OCI-LY7 (cell line): ENCODE results near the gene LCP2. TPM values are rescaled to one million over a fixed set of nuclear protein-coding genes. Genes with fewer than 3 reads are reported as not detected.

Experiments
- BruUV-seq: library from RNA; stranded (reverse); fragments of 400-500 nt; replicated peaks from 2 replicates; lab custom pipeline; 2021; lab: Mats Ljungman, UMichigan
- CTCF ChIA-PET: fragments of 300-600 bp; sonication (Branson Sonifier 250); formaldehyde crosslinking; loops from one replicate; lab custom pipeline; 2022; ENCODE audit warnings: antibody characterized with exemption; ENCODE audit not compliant: unreplicated experiment; lab: Charles Lee
- POLR2A ChIA-PET: fragments of 300-600 bp; sonication (Branson Sonifier 250); formaldehyde crosslinking; loops from one replicate; lab custom pipeline; 2022; ENCODE audit warnings: antibody characterized with exemption; lab: Charles Lee
- DNase-seq: peaks from one replicate; pipeline ENCODE4 v3.0.0-alpha.2; 2015; ENCODE audit warnings: low spot score
- H2AFZ ChIP-seq: fragments of 200-600 bp; sonication (generic), shearing (Covaris generic); 2 replicates; pipeline ENCODE4 v1.6.1; 2014; ENCODE audit warnings: mild to moderate bottlenecking, antibody characterized with exemption, low read length, moderate library complexity
- H3K27ac ChIP-seq: fragments of 200-600 bp; sonication (generic); 2 replicates; pipeline ENCODE4 v1.5.1; 2014; ENCODE audit warnings: mixed run types, low read depth, mild to moderate bottlenecking, moderate library complexity, low read length, inconsistent platforms; ENCODE audit not compliant: poor library complexity, severe bottlenecking
- H3K36me3 ChIP-seq: fragments of 200-600 bp; sonication (generic); 2 replicates; pipeline ENCODE4 v1.6.1; 2014; ENCODE audit warnings: mild to moderate bottlenecking, antibody characterized with exemption, low read length, moderate library complexity, mixed read lengths; ENCODE audit not compliant: insufficient read depth
- H3K4me1 ChIP-seq: fragments of 200-600 bp; sonication (generic); 2 replicates; pipeline ENCODE4 v1.5.1; 2014; ENCODE audit warnings: mild to moderate bottlenecking, low read length; ENCODE audit not compliant: insufficient read depth, poor library complexity, severe bottlenecking
- H3K4me2 ChIP-seq: fragments of 200-600 bp; sonication (generic); 2 replicates; pipeline ENCODE4 v1.6.1; 2014; ENCODE audit warnings: mild to moderate bottlenecking, low read length
- H3K4me3 ChIP-seq: fragments of 200-600 bp; sonication (generic); 2 replicates; pipeline ENCODE4 v1.5.1; 2014; ENCODE audit warnings: mild to moderate bottlenecking, low read depth, low read length; ENCODE audit not compliant: poor library complexity, severe bottlenecking
- H3K79me2 ChIP-seq: fragments of 200-600 bp; sonication (generic); 2 replicates; pipeline ENCODE4 v1.6.1; 2016; ENCODE audit warnings: low read depth, mild to moderate bottlenecking, low read length, moderate library complexity, mixed read lengths; ENCODE audit not compliant: insufficient read depth
- H3K9me2 ChIP-seq: fragments of 200-600 bp; sonication (generic); 2 replicates; pipeline ENCODE4 v1.6.1; 2016; ENCODE audit warnings: mild to moderate bottlenecking, low read length, mixed read lengths; ENCODE audit not compliant: insufficient read depth
- H3K9me3 ChIP-seq: fragments of 200-600 bp; sonication (generic); 2 replicates; pipeline ENCODE4 v1.6.1; 2014; ENCODE audit warnings: mild to moderate bottlenecking, mixed run types, low read length, mixed read lengths
- H4K20me1 ChIP-seq: fragments of 200-600 bp; sonication (generic); 2 replicates; pipeline ENCODE4 v1.6.1; 2014; ENCODE audit warnings: mild to moderate bottlenecking, antibody characterized with exemption, low read length, moderate library complexity, mixed read lengths; ENCODE audit not compliant: insufficient read depth
- EZH2phosphoT487 ChIP-seq: fragments of 200-600 bp; sonication (generic); IDR thresholded peaks from 2 replicates; pipeline ENCODE4 v1.6.1; 2018; ENCODE audit warnings: low read depth, borderline replicate concordance, mild to moderate bottlenecking, mixed run types, antibody characterized with exemption, low read length, moderate library complexity, mixed read lengths
- intact Hi-C: fragments of 100-400 bp; cut with micrococcal nuclease; formaldehyde crosslinking; loops from one replicate; pipeline ENCODE4 v1.10.0; 2022; ENCODE audit not compliant: unreplicated experiment
- total RNA-seq, 2 experiments: library from RNA; depleted of rRNA in 1 of 2; stranded (reverse); fragments of >200 nt in 1 of 2; shearing (Covaris generic) in 1 of 2; gene quantifications; 2 replicates each; pipeline ENCODE4 v1.2.3, GENCODE V29; 2014 to 2022
- TF ChIP-seq, protein P1 (sequence below): fragments of 200-600 bp; sonication (generic); conservative IDR thresholded peaks from 2 replicates; pipeline ENCODE4 v1.5.1; 2014; ENCODE audit warnings: mild to moderate bottlenecking, antibody characterized with exemption, low read length, moderate library complexity, mixed read lengths

The LCP2 gene
- total RNA-seq, 2 experiments from 2014 or later, result 2.6 TPM; not detected in 1

DNA sequence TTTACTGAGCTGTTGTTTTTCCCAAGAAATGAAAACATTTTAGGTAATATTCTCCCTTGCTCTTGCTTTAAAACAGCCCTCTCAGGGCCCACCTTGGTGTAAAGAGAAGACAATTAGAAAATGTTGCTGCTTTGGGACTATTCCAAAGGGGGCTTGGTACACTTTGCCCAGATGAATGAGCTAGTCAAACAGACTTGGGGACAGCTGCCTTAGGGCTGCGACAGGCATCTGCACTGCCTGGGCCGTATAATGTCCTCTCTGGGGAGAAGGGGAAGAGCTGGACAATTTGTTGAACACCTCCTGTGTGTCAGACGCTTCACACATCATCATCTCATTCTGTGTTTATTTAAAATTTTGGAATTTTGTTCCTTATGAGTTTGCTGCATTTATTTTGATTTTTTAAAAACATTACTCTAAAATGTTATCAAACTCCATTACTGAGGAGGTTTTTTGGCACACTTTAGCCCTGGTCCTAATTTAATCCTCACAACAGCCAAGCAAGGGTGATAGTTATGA is 36.0 kb downstream of the LCP2 start:
- ChIA-PET POLR2A (no interaction called here), CTCF (no interaction called here)
- Histone ChIP-seq H2AFZ (no peak overlapping the region), H4K20me1 (no peaks in the 10 kb centered on the region), H3K4me3 (no peak overlapping the region), H3K4me1 (no peaks in the 10 kb centered on the region), H3K36me3 (no peaks in the 10 kb centered on the region), H3K9me3 (no peaks in the 10 kb centered on the region), H3K27ac (no peak overlapping the region), H3K4me2 (no peak overlapping the region), H3K9me2 (no peaks in the 10 kb centered on the region), H3K79me2 (no peaks in the 10 kb centered on the region)
- BruUV-seq, result no TSS peak
- intact Hi-C loops, result no loop called here
- TF ChIP-seq EZH2phosphoT487, result no peak
- TF ChIP-seq, protein P1, sequence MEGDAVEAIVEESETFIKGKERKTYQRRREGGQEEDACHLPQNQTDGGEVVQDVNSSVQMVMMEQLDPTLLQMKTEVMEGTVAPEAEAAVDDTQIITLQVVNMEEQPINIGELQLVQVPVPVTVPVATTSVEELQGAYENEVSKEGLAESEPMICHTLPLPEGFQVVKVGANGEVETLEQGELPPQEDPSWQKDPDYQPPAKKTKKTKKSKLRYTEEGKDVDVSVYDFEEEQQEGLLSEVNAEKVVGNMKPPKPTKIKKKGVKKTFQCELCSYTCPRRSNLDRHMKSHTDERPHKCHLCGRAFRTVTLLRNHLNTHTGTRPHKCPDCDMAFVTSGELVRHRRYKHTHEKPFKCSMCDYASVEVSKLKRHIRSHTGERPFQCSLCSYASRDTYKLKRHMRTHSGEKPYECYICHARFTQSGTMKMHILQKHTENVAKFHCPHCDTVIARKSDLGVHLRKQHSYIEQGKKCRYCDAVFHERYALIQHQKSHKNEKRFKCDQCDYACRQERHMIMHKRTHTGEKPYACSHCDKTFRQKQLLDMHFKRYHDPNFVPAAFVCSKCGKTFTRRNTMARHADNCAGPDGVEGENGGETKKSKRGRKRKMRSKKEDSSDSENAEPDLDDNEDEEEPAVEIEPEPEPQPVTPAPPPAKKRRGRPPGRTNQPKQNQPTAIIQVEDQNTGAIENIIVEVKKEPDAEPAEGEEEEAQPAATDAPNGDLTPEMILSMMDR, result no peak
- no peak for DNase-seq

- BruUV-seq, result no TSS peak
- POLR2A ChIA-PET, result no interaction called here
- no peak for DNase-seq
- Histone ChIP-seq H3K4me3 (no peak overlapping the region), H3K36me3 (no peaks in the 10 kb centered on the region), H4K20me1 (no peaks in the 10 kb centered on the region), H3K9me2 (no peaks in the 10 kb centered on the region), H3K79me2 (no peaks in the 10 kb centered on the region), H3K9me3 (no peaks in the 10 kb centered on the region), H3K4me1 (no peaks in the 10 kb centered on the region), H2AFZ (no peak overlapping the region), H3K27ac (no peak overlapping the region), H3K4me2 (no peak overlapping the region)
- CTCF ChIA-PET, result no interaction called here
- TF ChIP-seq, protein P1, result no peak
- TF ChIP-seq EZH2phosphoT487, result no peak
- intact Hi-C loops, result no loop called here
Measured at GRCh38 chr5:170257370-170257769, 40.2 kb downstream of the LCP2 start.

- Histone ChIP-seq H2AFZ (no peak overlapping the region), H3K36me3 (no peaks in the 10 kb centered on the region), H3K9me3 (no peaks in the 10 kb centered on the region), H3K9me2 (no peaks in the 10 kb centered on the region), H3K4me1 (no peaks in the 10 kb centered on the region), H3K4me2 (no peak overlapping the region), H3K27ac (no peak overlapping the region), H3K4me3 (no peak overlapping the region), H4K20me1 (no peaks in the 10 kb centered on the region), H3K79me2 (no peaks in the 10 kb centered on the region)
- ChIA-PET POLR2A (no interaction called here), CTCF (no interaction called here)
- intact Hi-C loops, result no loop called here
- TF ChIP-seq EZH2phosphoT487, result no peak
- TF ChIP-seq, protein P1, result no peak
- BruUV-seq, result no TSS peak
- no peak for DNase-seq
Measured at GRCh38 chr5:170256571-170256970, 41.0 kb downstream of the LCP2 start.
